ENCODE measurements around the gene PRG2.
"Not testable (repeated sequence)": the region's sequence is repeated elsewhere in the genome, so short reads cannot be mapped to it uniquely, and the experiment has no call there.

PRG2 gene

GRCh38 chr11:57344826-57345225, 45.6 kb downstream of the PRG2 start:
- DNase-seq = no peak

- no peak for DNase-seq
Measured at GRCh38 chr11:57343825-57344224, 46.6 kb downstream of the PRG2 start.

- DNase-seq = no peak
Measured at GRCh38 chr11:57342702-57343101, 47.7 kb downstream of the PRG2 start.

- no peak for DNase-seq
Measured at GRCh38 chr11:57341250-57341808, 49.1 kb downstream of the PRG2 start.

- no peak for DNase-seq
Measured at GRCh38 chr11:57340039-57340615, 50.3 kb downstream of the PRG2 start.

- no peak for DNase-seq
Measured at GRCh38 chr11:57339328-57339727, 51.1 kb downstream of the PRG2 start.

- DNase-seq = no peak
Measured at GRCh38 chr11:57338142-57338541, 52.3 kb downstream of the PRG2 start, which contains the start of gene P2RX3. Gene P2RX3, plus strand, starts transcription at chr11:57338352. Its CDS starts 199 bp downstream, at chr11:57338551.

GRCh38 chr11:57336856-57337255, 53.6 kb downstream of the PRG2 start:
- not testable (repeated sequence) for DNase-seq

Data from CD4-positive, alpha-beta T cell treated with Interleukin-21 for 1 hour (primary cell).